ENCODE data around the gene PRKN.

PRKN gene

GRCh38 chr6:162727322-162728182, at the start of gene PRKN, which contains the start of gene PACRG:
Gene PRKN, minus strand, starts transcription at chr6:162727766.
Gene PACRG, plus strand, starts transcription at chr6:162727974.
- DNase-seq (ENCODE audit: extremely low read depth, low read depth): peak; percentile 96
- TF ChIP-seq CTCF (IDR thresholded peaks at IDR 0.05; ENCODE audit: low read depth, low read length): no peak

- no peak for TF ChIP-seq CTCF (IDR thresholded peaks at IDR 0.05; ENCODE audit: low read depth, low read length)
- DNase-seq (ENCODE audit: extremely low read depth, low read depth): no peak
Measured at GRCh38 chr6:162777091-162777490, 49.5 kb upstream of the PRKN start.

- TF ChIP-seq CTCF (IDR thresholded peaks at IDR 0.05; ENCODE audit: low read depth, low read length): no peak
- no peak for DNase-seq (ENCODE audit: extremely low read depth, low read depth)
Measured at GRCh38 chr6:162773996-162774395, 46.4 kb upstream of the PRKN start.

GRCh38 chr6:162772466-162772865, 44.9 kb upstream of the PRKN start:
- TF ChIP-seq CTCF (IDR thresholded peaks at IDR 0.05; ENCODE audit: low read depth, low read length): no peak
- no peak for DNase-seq (ENCODE audit: extremely low read depth, low read depth)

- no peak for DNase-seq (ENCODE audit: extremely low read depth, low read depth)
Measured at GRCh38 chr6:162770955-162771354, 43.4 kb upstream of the PRKN start.

GRCh38 chr6:162770136-162770535, 42.6 kb upstream of the PRKN start:
- no peak for DNase-seq (ENCODE audit: extremely low read depth, low read depth)
- no peak for TF ChIP-seq CTCF (IDR thresholded peaks at IDR 0.05; ENCODE audit: low read depth, low read length)

More at GRCh38 chr6:162770955-162771354, 43.4 kb upstream of the PRKN start:
- no peak for TF ChIP-seq CTCF (IDR thresholded peaks at IDR 0.05; ENCODE audit: low read depth, low read length)

GRCh38 chr6:162753775-162754174, 26.2 kb upstream of the PRKN start:
- no peak for DNase-seq (ENCODE audit: extremely low read depth, low read depth)
- TF ChIP-seq CTCF (IDR thresholded peaks at IDR 0.05; ENCODE audit: low read depth, low read length): no peak

Measured in AG09319 (cell line).